NOMO-1 treated with dmso at 0.1 percent for 144 hours (cell line): ENCODE results near the gene MKLN1.
A peak's percentile ranks its signal among the peaks of the same experiment; 100 is the strongest.
"Not testable (repeated sequence)": the region's sequence is repeated elsewhere in the genome, so short reads cannot be mapped to it uniquely, and the experiment has no call there.

Source experiments
- DNase-seq: peaks from one replicate; lab custom pipeline; 2025; ENCODE audit not compliant: unreplicated experiment; lab: John Stamatoyannopoulos, UW

Gene MKLN1

DNA sequence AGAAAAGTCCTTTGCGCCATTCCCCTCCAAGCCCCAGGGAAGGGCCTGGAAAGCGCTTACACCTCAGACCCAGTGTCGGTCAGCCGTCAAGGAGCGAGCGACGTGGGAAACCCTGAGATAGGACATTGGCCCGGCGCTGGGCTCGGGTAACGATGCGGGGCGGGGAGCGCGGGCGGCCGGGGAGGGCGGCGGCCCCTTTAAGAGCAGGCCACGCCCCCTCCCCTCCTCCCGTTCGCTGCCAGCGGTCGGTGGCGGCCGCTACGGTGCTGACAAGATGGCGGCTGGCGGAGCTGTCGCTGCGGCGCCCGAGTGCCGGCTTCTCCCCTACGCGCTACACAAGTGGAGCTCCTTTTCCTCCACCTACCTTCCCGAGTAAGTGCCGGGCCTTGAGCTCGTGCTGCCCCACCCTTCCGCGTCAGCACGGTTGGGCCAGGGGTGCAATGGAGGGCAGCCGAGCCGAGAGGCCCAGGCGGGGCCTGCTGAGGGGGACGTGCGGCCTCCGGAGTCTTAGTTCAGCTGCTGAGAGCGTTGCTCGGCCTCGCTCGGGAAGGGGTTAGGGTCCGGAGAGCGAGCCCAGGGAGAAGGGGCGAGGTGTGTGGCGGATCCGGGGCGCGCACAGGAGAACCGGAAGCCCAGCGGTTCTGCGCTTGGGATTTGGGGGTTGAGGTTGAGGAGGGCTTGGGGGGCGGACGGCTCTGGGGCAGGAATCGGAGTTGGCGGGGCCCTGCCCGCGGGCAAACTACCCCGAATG lies at the start of gene MKLN1:
Gene MKLN1, plus strand, starts transcription at position 251 of the 751 bp plus-strand sequence. Its CDS starts 24 bp downstream, at position 275.
- DNase-seq, result peak; percentile 57

DNA sequence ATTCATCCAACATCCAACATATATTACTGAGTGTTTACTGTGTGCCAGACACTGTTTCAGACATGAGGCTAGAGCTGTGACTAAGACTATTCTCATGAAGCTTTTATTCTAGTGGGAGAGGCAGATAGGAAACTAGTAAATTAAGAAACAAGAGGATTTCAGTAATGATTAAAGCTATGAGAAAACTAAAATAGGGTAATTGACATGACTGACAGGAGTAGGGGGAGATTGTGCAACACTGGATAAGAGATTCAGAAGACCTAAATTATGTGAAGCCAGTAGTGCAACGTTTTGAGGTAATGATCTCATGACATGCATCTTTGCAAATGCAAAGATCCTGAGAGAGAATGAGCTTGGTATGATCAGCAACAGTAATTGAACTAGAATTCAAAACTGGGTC lies 48.6 kb upstream of the MKLN1 start:
- no peak for DNase-seq

DNA sequence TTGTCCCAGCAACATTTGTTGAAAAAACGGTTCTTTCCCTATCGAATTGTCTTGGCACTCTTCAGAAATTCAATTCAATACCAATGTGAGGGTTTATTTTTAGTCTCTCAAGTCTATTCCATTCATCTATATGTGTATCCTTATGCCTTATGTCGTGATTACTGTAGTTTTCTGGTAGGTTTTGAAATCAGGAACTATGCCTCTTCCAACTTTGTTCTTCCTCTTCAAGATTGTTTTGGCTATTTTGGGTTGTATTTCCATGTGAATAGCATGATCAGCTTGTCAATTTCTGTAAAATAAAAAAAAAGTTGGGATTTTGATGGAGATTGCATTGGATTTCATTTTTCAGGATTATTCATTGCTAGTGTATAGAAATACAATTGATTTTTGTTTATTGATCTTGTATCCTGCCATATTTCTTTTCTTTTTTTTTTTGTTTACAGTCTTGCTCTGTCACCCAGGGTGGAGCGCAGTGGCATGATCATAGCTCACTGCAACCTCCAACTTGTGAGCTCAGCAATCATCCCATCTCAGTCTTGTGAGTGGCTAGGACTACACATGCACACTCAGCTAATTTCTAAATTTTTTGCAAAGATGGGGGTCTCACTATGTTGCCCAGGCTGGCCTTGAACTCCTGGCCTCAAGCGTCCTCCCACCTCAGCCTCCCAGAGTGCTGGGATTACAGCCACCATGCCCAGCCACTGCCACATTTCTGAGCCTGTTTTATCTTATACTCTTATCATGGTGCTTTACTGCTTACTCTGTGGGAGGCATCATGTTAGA lies 46.2 kb upstream of the MKLN1 start:
- DNase-seq, result no peak

DNA sequence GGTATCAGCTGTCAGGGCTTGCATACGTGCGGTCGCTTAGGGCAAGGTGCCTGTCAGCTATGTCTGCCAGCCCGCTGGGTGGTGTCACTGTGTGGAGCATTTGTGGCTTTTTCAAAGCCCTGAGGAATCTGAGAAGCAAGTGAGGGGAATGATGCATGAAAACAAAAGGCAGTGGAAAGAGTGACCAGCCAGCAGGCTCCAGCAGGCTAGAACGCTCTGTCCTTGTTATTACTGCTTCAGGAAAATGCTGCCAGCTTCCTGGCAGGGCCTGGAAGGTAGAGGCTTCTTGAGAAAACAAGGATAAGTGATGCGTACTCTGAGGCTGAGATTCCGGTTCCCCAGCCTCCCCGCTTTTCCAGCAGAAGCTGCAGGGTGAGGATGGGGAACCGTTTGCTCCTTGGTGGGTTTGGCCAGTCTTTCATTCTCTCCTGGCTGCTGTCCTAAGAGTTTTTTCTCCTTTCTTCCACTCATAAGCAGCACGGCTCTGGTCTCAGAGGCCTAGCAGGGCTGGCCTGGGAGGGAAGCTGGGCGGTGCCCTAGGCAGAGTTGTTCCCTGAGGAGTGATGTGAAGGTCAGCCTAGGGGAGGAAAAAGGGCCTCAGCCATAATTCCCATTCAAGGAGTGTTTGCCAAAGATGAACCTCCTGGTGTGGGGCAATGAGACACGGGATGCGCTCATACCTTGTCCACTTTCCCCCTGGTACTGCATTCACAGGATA lies 42.8 kb upstream of the MKLN1 start:
- no peak for DNase-seq

DNA sequence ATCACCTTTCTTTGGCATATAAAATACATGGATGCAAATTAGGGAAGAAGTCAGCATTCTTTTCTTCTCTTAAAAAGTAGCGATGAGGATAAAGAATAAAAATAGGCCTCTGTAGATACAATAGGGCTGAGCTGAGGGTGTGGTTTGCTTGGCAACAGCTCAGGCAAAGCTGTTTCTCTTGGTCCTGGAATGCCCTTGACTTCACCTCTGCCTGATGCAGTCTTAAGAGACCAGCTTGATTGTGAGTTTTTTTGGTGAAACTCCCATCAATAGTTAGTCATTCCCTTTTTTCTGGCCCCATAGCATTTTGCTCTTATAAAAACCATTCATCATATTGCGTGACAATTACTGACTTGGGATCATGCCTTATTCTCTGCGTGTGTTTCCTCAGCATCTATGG lies 42.1 kb upstream of the MKLN1 start:
- no peak for DNase-seq

DNA sequence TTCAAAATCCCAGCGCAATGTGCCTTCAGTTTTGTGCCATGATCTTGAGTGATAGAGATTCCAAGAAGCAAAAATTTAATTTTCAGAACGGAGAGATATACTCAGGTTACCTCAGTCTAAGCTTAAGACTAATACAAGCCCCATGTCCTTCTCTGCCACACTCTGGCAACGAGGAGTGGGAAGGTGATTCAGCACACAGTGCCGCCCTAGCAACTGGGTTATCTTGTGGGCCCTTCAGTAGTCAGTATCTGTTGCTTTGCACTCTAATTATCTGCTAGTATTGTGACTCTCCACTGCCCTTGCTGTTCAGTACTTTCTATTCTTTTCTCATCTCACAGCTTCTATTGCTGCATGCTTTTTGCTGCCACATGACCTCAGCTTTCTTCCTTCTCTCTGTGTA lies 39.2 kb upstream of the MKLN1 start:
- DNase-seq, result no peak

DNA sequence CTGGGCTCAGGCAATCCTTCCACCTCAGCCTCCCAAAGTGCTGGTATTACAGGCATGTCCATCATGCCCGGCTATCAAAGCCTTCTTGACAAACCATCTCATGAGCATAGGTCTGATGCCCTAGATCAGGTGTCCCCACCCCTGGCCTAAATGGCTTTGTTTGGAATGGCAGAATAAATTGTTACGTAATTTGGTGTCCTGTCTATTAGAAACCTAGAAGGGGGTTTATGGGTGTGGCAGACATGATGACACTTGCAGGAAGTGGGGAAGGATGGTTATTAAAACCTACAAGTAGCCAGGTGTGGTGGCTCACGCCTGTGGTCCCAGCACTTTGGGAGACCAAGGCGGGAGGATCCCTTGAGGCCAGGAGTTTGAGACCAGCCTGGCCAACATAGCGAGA lies 38.6 kb upstream of the MKLN1 start:
- DNase-seq, result no peak

DNA sequence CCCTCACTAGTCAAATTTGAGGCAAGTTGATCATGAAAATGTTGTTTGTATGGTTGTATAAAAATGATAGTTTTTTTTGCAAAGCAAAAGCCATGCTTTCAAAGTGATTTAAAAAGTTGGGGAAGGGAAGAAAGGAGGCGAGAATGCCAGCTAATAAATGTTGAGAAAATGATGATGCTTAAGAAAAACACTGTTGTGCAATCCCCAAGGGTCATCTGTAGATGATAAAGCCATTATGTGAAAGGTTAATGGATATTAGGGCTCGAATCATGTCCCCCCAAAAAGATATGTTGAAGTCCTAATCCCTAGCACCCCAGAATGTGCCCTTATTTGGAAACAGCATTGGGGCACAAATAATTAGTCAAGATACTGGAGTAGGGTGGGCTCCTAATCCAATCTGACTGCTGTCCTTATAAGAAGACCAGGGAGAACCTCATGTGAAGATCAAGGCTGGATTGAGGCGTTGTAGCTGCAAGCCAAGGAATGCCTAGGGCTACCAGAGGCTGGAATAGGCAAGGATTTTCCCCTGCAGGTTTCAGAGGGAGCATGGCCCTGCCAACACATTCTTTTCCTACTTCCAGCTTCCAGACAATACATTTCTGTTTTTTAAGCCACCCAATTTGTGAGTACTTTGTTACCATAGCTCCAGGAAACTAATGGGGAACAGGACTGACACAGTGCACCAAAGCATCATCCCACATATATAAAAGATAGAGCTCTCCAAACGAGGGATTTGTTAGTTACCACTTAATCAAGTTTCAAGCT lies 35.4 kb upstream of the MKLN1 start:
- no peak for DNase-seq

DNA sequence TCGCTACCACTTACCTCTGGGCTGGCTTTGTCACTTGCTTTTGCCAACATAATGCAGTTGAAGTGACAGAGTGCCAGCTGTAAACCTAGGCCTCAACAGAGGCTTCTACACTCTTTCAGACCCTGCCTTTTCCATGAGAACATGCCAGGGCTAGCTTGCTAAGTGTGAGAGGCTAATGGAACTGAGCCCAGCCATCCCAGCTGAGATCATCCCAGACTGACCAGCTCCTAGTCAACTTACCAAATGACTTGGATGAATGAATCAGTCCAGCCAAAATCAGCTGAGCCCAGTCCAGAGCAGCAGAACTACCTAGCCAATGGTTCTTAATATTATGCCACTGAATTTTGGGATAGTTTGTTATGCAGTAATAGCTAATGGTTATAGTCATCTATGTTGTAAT lies 34.7 kb upstream of the MKLN1 start:
- no peak for DNase-seq

DNA sequence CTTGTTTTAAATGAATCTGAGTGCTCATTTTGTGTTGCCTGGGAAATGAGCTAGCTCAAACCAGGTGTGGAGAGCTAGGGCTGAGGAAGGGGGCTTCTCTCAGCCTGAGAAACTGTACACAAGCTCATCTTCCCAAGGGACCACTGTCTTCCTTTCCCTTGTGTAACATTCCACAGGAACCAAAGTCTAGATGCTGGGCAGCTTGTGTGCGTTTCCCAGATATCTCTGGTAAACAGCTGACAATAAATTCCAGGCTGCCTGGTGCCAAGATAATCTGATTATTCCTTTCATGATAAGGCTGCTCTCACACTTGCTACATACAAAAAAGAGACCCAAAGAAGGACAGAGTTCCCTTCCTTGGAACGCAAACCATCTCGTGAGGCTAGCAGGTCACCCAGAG lies 33.1 kb upstream of the MKLN1 start:
- no peak for DNase-seq

DNA sequence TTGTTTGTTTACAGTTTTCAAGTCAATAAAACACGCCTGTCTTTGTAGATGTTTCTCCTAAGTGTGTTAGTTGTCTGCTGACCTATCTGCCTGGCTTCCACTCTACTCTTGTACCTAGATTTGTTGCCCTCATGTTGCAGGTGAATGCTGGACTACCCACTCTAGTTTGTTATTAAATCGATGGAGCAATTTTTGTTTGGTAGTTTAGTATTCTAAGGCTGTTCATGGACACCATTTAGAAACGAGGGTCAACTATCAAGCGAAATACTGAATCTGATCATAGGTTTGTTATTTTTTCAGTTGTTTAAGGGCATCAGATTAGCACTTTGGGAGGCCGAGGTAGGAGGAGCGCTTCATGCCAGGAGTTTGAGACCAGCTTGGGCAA lies 29.1 kb upstream of the MKLN1 start:
- no peak for DNase-seq

DNA sequence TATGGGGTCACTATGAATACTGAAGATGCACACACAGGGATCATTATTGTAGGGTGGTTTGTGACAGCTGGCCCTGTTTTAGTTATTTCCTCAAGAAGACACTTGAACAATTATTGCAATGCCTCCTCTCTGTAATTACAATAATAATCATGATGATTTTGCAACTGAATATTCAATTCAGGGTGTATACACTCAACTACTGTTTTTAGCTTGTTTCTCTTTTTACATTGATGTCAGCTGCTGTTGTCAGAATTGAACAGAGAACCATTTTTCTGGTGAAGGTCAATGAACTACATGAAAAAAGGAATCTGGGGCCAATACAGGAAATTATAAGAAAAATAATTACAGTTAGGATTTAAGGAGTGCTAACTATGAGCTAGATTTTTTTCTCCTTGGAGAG lies 28.6 kb upstream of the MKLN1 start:
- DNase-seq, result no peak

DNA sequence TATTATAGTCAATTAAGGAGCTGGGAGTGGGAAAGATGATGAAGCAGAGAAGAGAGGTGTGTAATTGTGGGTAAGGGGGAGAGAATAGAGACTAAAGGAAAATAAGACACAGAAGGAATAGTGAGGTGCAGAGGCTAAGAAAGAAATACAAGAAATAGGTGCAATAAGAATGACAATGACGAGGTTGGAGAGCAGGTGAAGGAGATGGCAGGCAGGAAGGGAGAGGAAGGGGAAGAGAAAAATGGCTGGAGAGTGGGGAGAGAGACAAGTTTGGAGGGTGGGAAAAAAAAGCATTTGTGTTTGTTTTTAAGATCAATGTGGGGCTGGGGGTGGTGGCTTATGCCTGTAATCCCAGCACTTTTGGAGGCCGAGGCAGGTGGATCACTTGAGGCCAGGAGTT lies 27.6 kb upstream of the MKLN1 start:
- DNase-seq, result no peak

DNA sequence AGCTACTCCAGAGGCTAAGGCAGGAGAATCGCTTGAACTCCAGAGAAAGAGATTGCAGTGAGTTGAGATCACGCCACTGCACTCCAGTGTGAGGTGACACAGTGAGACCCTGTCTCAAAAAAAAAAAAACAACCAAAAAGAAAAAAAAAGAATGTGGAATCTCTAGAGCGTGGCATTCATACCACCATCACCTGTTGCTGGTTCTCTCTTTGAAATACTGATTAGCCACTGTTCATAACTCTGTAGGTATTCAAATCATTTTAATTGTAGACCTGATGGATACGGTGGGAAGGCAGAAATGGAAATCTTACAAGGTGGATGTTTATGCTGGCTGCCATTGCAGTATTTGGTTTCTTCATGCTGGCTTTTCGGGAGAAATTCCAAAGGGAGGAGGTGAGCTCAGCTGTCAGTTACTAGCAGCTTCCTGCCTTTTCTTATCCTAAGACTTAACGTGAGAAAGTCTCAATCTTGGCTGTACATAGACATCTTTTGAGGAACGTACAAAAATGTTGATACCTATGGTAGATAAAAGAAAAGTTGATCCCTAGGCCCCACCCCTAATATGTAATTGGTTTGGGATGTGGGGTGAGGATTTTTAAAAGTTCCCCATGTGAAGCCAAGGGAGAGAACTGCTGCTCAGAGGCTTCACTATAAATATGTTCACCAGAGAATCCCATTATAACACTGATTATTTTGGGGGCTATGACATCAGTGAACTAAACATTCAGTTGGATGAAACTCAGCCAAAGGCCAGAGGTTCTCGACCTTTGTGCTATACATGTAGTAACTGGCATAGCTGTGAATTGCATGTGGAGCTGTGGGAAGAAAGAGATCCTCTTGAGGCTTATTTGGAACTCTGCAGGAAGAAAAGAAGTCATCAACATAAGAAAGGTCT lies 26.9 kb upstream of the MKLN1 start:
- no peak for DNase-seq

DNA sequence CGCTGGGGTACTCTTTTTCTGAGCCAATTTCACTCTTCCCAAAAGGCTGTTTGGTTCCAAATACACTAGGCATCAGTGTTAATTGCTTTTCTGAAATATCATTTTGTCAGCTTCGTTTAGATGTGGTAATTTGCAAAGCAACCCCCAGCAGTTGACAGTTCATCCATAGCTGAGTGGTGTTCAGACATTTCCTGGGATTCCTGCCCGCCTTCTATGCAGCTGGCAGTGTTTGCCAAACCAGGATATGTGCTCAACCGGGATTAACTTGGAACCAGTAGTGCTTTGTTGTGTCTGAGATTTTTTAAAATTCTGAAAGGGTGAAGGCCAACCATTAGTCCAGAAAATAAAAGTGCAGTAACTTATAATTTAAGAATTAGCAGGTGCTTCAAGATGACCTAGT lies 25.2 kb upstream of the MKLN1 start:
- no peak for DNase-seq

DNA sequence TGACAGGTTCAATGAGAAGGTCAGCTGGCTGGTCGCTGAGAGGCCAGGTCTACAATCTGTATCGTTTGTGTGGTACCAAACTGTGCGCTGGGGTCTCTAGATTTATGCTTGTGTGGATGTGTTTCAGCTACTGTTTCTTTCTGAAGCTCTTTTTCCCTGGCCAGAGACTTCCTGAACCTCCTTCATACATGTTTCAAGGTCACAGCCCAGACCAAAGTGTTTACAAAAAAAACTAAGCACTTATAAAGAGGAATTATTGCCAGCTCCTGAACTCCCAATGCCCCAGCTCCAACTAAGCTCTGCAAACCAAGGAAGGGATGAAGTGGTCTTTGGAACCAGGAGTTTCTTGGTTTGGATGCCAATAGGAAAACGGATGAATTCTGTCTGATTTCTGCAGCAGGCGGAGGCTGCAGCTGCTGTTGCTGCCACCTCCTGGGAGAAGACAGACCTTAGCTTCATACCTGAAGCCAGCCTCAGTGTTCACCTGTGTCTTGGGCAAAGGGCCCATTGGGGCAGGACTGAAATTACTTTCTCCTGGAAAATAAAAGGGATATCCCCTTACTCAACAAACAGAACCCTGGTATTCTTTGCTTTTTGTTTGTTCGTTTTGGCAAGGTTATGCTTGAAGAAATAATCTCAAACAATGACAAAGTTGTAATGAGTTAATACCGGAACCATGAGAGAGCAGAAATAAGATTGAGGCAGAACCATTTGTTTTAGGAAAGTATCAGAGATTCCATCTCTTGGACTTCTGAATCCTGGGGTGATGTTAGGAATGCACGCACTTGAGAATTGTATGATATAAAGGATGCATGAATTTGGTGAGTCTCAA lies 24.6 kb upstream of the MKLN1 start:
- no peak for DNase-seq

DNA sequence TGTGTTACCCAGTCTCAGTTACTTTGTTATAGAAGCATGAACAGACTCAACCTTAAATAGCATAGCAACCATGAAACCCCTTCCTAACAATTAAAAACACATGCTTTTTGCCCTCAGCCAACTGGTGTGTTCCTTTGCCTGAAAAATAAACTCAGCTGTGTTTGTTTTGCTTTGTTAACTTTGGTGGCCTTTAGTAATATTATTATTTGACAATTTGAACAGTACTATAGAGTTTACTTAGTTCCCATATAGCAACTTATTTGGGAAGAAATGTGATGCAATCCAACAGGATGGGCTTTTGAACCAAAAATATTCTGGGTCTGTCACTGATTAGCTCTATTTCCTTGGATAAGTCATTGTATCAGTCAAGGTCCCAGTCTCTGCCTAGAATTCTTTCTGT lies 22.5 kb upstream of the MKLN1 start:
- DNase-seq, result no peak

DNA sequence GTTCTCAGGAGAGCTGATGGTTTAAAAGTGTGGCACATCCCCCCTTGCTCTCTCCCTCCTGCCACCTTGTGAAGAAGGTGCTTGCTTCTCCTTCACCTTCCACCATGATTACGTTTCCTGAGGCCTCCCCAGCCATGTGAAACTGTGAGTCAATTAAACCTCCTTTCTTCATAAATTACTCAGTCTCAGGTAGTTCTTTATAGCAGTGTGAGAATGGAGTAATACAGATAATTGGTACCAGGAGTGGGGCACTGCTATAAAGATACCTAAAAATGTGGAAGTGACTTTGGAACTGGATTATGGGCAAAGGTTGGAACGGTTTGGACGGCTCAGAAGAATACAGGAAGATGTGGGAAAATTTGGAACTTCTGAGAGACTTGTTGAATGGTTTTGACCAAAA lies 21.6 kb upstream of the MKLN1 start:
- not testable (repeated sequence) for DNase-seq

DNA sequence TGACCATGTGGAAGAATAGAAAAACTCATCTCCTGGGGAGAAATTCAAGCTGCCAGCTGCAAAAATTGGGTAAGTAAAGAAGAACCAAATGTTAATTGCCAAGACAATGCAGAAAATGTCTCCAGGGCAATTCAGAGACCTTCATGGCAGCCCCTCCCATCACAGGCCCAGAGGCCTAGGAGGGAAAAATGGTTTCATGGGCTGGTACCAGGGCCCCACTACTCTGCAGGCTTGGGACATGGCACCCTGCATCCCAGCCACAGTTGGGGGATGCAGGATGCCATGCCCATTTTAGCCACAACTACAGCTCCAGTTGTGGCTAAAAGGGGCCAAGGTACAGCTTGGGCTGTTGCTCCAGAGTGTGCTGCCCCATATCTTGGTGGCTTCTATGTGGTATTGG lies 20.9 kb upstream of the MKLN1 start:
- DNase-seq, result no peak
